GM12892 (cell line): ENCODE data around the gene OSBP2.

Source experiments
- POLR2A ChIP-seq: IDR thresholded peaks from 2 replicates; pipeline ENCODE4 v1.6.1; 2011; ENCODE audit warnings: low read depth, low read length, control low read depth
- POLR2AphosphoS5 ChIP-seq: IDR thresholded peaks from 2 replicates; pipeline ENCODE4 v1.6.1; 2011; ENCODE audit warnings: low read depth, low read length, control low read depth
- TAF1 ChIP-seq: IDR thresholded peaks from 2 replicates; pipeline ENCODE4 v1.6.1; 2011; ENCODE audit warnings: low read depth, mild to moderate bottlenecking, control low read depth, low read length, borderline replicate concordance

DNA sequence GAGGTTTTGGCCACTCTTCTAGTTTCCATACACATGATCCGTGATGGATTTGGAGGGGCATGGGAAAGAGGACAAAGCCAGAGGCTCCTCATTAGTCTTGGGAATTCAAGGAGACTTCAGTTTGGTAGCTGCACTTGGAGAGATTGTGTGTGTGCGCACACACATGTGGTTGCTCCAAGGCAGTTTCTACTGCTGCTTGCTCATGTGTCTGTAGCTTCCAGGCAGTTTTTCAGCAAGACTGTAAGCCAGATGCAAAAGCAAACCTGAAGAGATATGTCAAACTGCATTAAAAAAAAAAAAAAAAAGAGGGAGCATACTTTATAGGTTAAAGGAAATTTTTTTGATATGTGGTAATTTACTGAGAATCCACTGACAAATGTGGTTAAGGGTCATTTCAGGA is 95.7 kb downstream of the OSBP2 start:
- TF ChIP-seq TAF1 (no peak), POLR2A (no peak), POLR2AphosphoS5 (no peak)
